Measurements from ENCODE around the gene SBF2.

SBF2 gene

GRCh38 chr11:9884601-9885000, 409.4 kb downstream of the SBF2 start:
- DNase-seq = no peak

- DNase-seq = no peak
These were observed 413.4 kb downstream of the SBF2 start for GRCh38 chr11:9880657-9881056.

- no peak for DNase-seq
These were observed 415.1 kb downstream of the SBF2 start for GRCh38 chr11:9878936-9879335.

- DNase-seq = no peak
These were observed 417.7 kb downstream of the SBF2 start for GRCh38 chr11:9876331-9876730.

GRCh38 chr11:9875862-9876261, 418.2 kb downstream of the SBF2 start:
- no peak for DNase-seq

GRCh38 chr11:9875399-9875798, 418.6 kb downstream of the SBF2 start:
- no peak for DNase-seq

- no peak for DNase-seq
These were observed 419.6 kb downstream of the SBF2 start for GRCh38 chr11:9874466-9874865.

GRCh38 chr11:9868641-9869040, 425.4 kb downstream of the SBF2 start:
- no peak for DNase-seq

- DNase-seq = no peak
These were observed 431.0 kb downstream of the SBF2 start for GRCh38 chr11:9862981-9863380.

- peak in 3 of 5 experiments; percentile 4 to 71 (median 9) for DNase-seq
These were observed 431.9 kb downstream of the SBF2 start for GRCh38 chr11:9861860-9862725.

- peak in 1 of 5 experiments; percentile 76 for DNase-seq
These were observed 434.3 kb downstream of the SBF2 start for GRCh38 chr11:9859554-9860305.

GRCh38 chr11:9858822-9859221, 435.2 kb downstream of the SBF2 start:
- peak in 1 of 5 experiments; percentile 41 for DNase-seq

GRCh38 chr11:9858218-9858617, 435.8 kb downstream of the SBF2 start:
- no peak for DNase-seq

GRCh38 chr11:9855579-9856287, 438.3 kb downstream of the SBF2 start:
- DNase-seq = no peak

GRCh38 chr11:9853929-9854552, 440.0 kb downstream of the SBF2 start:
- DNase-seq = no peak

GRCh38 chr11:9852465-9852864, 441.6 kb downstream of the SBF2 start:
- no peak for DNase-seq

- no peak for DNase-seq
These were observed 442.7 kb downstream of the SBF2 start for GRCh38 chr11:9851366-9851765.

- no peak for DNase-seq
These were observed 443.7 kb downstream of the SBF2 start for GRCh38 chr11:9850224-9850895.

GRCh38 chr11:9849389-9849788, 444.6 kb downstream of the SBF2 start:
- DNase-seq = no peak

- DNase-seq = no peak
These were observed 446.4 kb downstream of the SBF2 start for GRCh38 chr11:9847636-9848035.

GRCh38 chr11:9842923-9843322, 451.1 kb downstream of the SBF2 start:
- DNase-seq = no peak

GRCh38 chr11:9840460-9841004, 453.5 kb downstream of the SBF2 start:
- peak in 1 of 5 experiments; percentile 44 for DNase-seq

Measured in T-helper 2 cell (primary cell).